MCF 10A (cell line): Measurements from ENCODE around the gene MBD2. TPM values are rescaled to one million over a fixed set of nuclear protein-coding genes. Genes with fewer than 3 reads are reported as not detected.

Experiments used
- BruUV-seq: library from RNA; stranded (reverse); fragments of 400-500 nt; replicated peaks from 2 replicates; lab custom pipeline; 2021; lab: Mats Ljungman, UMichigan
- CTCF ChIA-PET: fragments of 300-600 bp; sonication (Branson Sonifier 250); formaldehyde crosslinking; extraction: SDS; loops from one replicate; lab custom pipeline; 2021; ENCODE audit warnings: antibody characterized with exemption, inconsistent platforms; lab: Yijun Ruan, JAX
- POLR2A ChIA-PET: fragments of 300-600, 350-650 bp; sonication (Branson Sonifier 250); formaldehyde crosslinking; extraction: SDS; loops from one replicate; lab custom pipeline; 2020; ENCODE audit warnings: antibody characterized with exemption, inconsistent platforms; lab: Yijun Ruan, JAX
- DNase-seq: peaks from one replicate; pipeline ENCODE4 v3.0.0-alpha.2; 2018; ENCODE audit not compliant: unreplicated experiment
- H3K27ac Mint-ChIP-seq: one replicate; pipeline ENCODE4 v1.8.0; 2022; ENCODE audit warnings: mild to moderate bottlenecking, low read depth, mixed read lengths; ENCODE audit not compliant: unreplicated experiment
- H3K27me3 Mint-ChIP-seq: one replicate; pipeline ENCODE4 v1.8.0; 2022; ENCODE audit warnings: mixed read lengths; ENCODE audit not compliant: insufficient read depth, unreplicated experiment
- H3K36me3 Mint-ChIP-seq: one replicate; pipeline ENCODE4 v1.8.0; 2022; ENCODE audit warnings: mild to moderate bottlenecking, moderate library complexity, mixed read lengths; ENCODE audit not compliant: insufficient read depth, unreplicated experiment
- H3K4me1 Mint-ChIP-seq: one replicate; pipeline ENCODE4 v1.8.0; 2022; ENCODE audit warnings: mixed read lengths; ENCODE audit not compliant: insufficient read depth, unreplicated experiment
- H3K4me3 Mint-ChIP-seq: one replicate; pipeline ENCODE4 v1.8.0; 2022; ENCODE audit warnings: mild to moderate bottlenecking, moderate library complexity, mixed read lengths; ENCODE audit not compliant: unreplicated experiment
- H3K9me3 Mint-ChIP-seq: one replicate; pipeline ENCODE4 v1.8.0; 2022; ENCODE audit warnings: mixed read lengths; ENCODE audit not compliant: unreplicated experiment
- intact Hi-C: fragments of 100-400 bp; cut with micrococcal nuclease; formaldehyde crosslinking; loops from 2 replicates; pipeline ENCODE4 v1.14.1; 2022
- total RNA-seq: library from RNA; stranded (reverse); gene quantifications from 2 replicates; pipeline ENCODE4 v1.2.3, GENCODE V29; 2022
- TF ChIP-seq, protein P1 (sequence below): fragments of 200-600 bp; IDR thresholded peaks from one replicate; pipeline ENCODE4 v1.8.0; 2022; ENCODE audit warnings: antibody characterized with exemption, mild to moderate bottlenecking; ENCODE audit not compliant: unreplicated experiment

MBD2 gene
- total RNA-seq, 1 experiment from 2014 or later = 179 TPM

GRCh38 chr18:54203914-54204313 lies 20.6 kb downstream of the MBD2 start:
- TF ChIP-seq, protein P1, sequence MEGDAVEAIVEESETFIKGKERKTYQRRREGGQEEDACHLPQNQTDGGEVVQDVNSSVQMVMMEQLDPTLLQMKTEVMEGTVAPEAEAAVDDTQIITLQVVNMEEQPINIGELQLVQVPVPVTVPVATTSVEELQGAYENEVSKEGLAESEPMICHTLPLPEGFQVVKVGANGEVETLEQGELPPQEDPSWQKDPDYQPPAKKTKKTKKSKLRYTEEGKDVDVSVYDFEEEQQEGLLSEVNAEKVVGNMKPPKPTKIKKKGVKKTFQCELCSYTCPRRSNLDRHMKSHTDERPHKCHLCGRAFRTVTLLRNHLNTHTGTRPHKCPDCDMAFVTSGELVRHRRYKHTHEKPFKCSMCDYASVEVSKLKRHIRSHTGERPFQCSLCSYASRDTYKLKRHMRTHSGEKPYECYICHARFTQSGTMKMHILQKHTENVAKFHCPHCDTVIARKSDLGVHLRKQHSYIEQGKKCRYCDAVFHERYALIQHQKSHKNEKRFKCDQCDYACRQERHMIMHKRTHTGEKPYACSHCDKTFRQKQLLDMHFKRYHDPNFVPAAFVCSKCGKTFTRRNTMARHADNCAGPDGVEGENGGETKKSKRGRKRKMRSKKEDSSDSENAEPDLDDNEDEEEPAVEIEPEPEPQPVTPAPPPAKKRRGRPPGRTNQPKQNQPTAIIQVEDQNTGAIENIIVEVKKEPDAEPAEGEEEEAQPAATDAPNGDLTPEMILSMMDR = no peak
- H3K4me1 Mint-ChIP-seq = peaks cover 24% of the 10 kb centered on the region
- no peaks in the 10 kb centered on the region for H3K27me3 Mint-ChIP-seq
- ChIA-PET POLR2A (interaction anchor here (1.0 kb wide), 1 partner anchor 19 kb away, joined by 4 read pairs; no protein-coding TSS in a partner anchor), CTCF (no interaction called here)
- intact Hi-C loops = no loop called here
- DNase-seq = no peak
- no peak overlapping the region for H3K4me3 Mint-ChIP-seq
- BruUV-seq = no TSS peak
- H3K27ac Mint-ChIP-seq = no peak overlapping the region
- peaks cover 61% of the 10 kb centered on the region for H3K36me3 Mint-ChIP-seq
- no peaks in the 10 kb centered on the region for H3K9me3 Mint-ChIP-seq

GRCh38 chr18:54202851-54203250 lies 21.6 kb downstream of the MBD2 start:
- no TSS peak for BruUV-seq
- no peak overlapping the region for H3K4me3 Mint-ChIP-seq
- H3K4me1 Mint-ChIP-seq = peaks cover 24% of the 10 kb centered on the region
- intact Hi-C loops = no loop called here
- TF ChIP-seq, protein P1 = no peak
- H3K9me3 Mint-ChIP-seq = no peaks in the 10 kb centered on the region
- H3K36me3 Mint-ChIP-seq = peaks cover 69% of the 10 kb centered on the region
- CTCF ChIA-PET = interaction anchor here (0.7 kb wide), 1 partner anchor 342 kb away, joined by 3 read pairs; no protein-coding TSS in a partner anchor
- no peak overlapping the region for H3K27ac Mint-ChIP-seq
- no peaks in the 10 kb centered on the region for H3K27me3 Mint-ChIP-seq
- POLR2A ChIA-PET = interaction anchor here (1.0 kb wide), 1 partner anchor 20 kb away, joined by 4 read pairs; no protein-coding TSS in a partner anchor
- DNase-seq = no peak

DNA sequence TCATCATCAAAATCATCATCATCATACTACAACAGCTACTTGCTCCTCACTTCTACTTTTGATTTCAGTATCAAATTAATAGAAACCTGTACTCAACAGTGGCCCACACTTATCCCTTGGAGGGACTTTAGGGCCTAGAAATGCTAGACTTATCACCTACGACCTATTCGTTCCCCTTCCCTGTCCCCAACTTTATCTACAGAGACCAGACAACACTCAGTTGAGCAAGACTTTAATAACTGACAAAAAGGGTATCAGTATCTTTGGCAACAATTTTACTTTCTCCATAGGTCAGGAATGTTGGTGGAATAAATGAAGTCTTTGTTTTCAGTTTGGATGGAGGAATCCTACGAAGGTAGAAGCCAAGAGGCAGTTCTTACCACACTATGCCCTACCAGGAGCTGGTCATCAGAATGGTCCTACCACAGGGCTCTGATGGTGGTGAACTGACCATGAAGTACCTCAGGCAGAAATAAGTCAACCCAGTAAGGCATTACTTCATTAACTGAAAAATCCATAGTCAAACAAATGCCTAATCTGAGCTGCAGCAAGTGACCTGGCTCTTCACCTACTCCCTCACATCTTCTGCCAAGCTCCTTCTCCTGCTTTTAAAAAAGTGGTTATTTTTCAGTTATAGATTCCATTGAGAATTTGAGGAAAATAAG lies 26.6 kb downstream of the MBD2 start:
- no peaks in the 10 kb centered on the region for H3K27me3 Mint-ChIP-seq
- no peak overlapping the region for H3K4me3 Mint-ChIP-seq
- POLR2A ChIA-PET = interaction anchor here (0.5 to 2.8 kb wide), 2 partner anchors 10 to 19 kb away, joined by 5 to 8 read pairs; no protein-coding TSS in a partner anchor
- no peaks in the 10 kb centered on the region for H3K9me3 Mint-ChIP-seq
- intact Hi-C loops = no loop called here
- no TSS peak for BruUV-seq
- H3K4me1 Mint-ChIP-seq = peaks cover 16% of the 10 kb centered on the region
- TF ChIP-seq, protein P1 = no peak
- no peak overlapping the region for H3K27ac Mint-ChIP-seq
- no peak for DNase-seq
- CTCF ChIA-PET = interaction anchor here (0.6 kb wide), 1 partner anchor 830 kb away, joined by 3 read pairs; no protein-coding TSS in a partner anchor
- H3K36me3 Mint-ChIP-seq = peaks cover 44% of the 10 kb centered on the region

DNA sequence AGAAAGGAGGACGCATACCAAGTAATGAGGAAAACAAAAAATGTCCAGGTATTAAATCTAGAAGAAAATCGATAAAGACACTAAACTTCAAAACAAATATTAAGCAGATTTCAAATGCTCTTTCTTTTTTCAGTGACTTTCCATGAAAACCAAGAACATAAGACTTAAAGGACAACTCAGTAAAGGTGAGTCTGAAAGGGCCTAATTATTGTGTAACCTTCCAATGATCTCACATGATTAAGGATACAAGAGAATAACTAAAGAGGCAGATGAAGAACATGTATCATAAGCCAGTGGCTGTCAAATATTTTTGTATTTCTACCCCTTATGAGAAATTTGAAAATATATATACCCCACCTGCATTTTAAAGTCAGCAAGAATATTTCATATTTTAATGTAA lies 30.7 kb downstream of the MBD2 start:
- Mint-ChIP-seq H3K4me1 (peaks cover 16% of the 10 kb centered on the region), H3K9me3 (no peaks in the 10 kb centered on the region), H3K27ac (no peak overlapping the region), H3K27me3 (no peaks in the 10 kb centered on the region), H3K36me3 (peaks cover 7% of the 10 kb centered on the region), H3K4me3 (no peak overlapping the region)
- CTCF ChIA-PET = no interaction called here
- intact Hi-C loops = no loop called here
- TF ChIP-seq, protein P1 = no peak
- no peak for DNase-seq
- POLR2A ChIA-PET = interaction anchor here (1.2 to 1.7 kb wide), 2 partner anchors 13 to 31 kb away, joined by 4 to 5 read pairs; no protein-coding TSS in a partner anchor
- no TSS peak for BruUV-seq
